Heart left ventricle (tissue), 16 donors: ENCODE measurements around the gene SLC26A8. TPM values are rescaled to one million over a fixed set of nuclear protein-coding genes. Genes with fewer than 3 reads are reported as not detected.

Experiments used
- ATAC-seq, 4 donors: fragments of 200-7000 bp; cut with Tn5 transposase; one replicate each; pipeline ENCODE4 v1.9.1; 2020 to 2022; ENCODE audit warnings: moderate library complexity in 4 of 4, mild to moderate bottlenecking in 3 of 4, moderate number of reproducible peaks in 1 of 4
- DNase-seq, 5 donors: peaks; one replicate each; pipeline ENCODE4 v3.0.0-alpha.2; 2020
- H3K27ac ChIP-seq, 12 donors: fragments of 200-600 bp; sonication (generic) in 4 of 12; one replicate each; pipeline versions ENCODE4 v1.5.0 to v1.8.0; 2016 to 2022; ENCODE audit warnings: mild to moderate bottlenecking in 2 of 12
- H3K27me3 ChIP-seq, 9 donors: fragments of 200-600 bp; sonication (generic) in 2 of 9; one replicate each; pipeline versions ENCODE4 v1.5.1 to v1.8.0; 2016 to 2022; ENCODE audit warnings: mild to moderate bottlenecking in 3 of 9
- H3K36me3 ChIP-seq, 9 donors: fragments of 200-600 bp; sonication (generic) in 2 of 9; one replicate each; pipeline versions ENCODE4 v1.5.0 to v1.8.0; 2018 to 2022; ENCODE audit warnings: mild to moderate bottlenecking in 2 of 9
- H3K4me1 ChIP-seq, 12 donors: fragments of 200-600 bp; sonication (generic) in 4 of 12; one replicate each; pipeline versions ENCODE4 v1.5.0 to v1.8.0; 2016 to 2022; ENCODE audit warnings: mild to moderate bottlenecking in 3 of 12
- H3K4me3 ChIP-seq, 12 donors: fragments of 200-600 bp; sonication (generic) in 4 of 12; one replicate each; pipeline versions ENCODE4 v1.5.0 to v1.8.0; 2017 to 2022; ENCODE audit warnings: mild to moderate bottlenecking in 9 of 12, moderate library complexity in 4 of 12
- H3K9me3 ChIP-seq, 12 donors: fragments of 200-600 bp; sonication (generic) in 4 of 12; one replicate each; pipeline versions ENCODE4 v1.5.0 to v1.8.0; 2016 to 2022; ENCODE audit warnings: mild to moderate bottlenecking in 1 of 12
- POLR2A ChIP-seq, 2 donors: fragments of 450-650 bp; IDR thresholded peaks; one replicate each; pipeline ENCODE4 v1.6.1; 2017; ENCODE audit warnings: antibody characterized with exemption in 2 of 2, mild to moderate bottlenecking in 2 of 2, moderate library complexity in 2 of 2
- WGBS, 4 donors: extraction: QIAGEN DNeasy Blood & Tissue Kit in 2 of 4; methylation state at CpG; one replicate each; pipeline versions ENCODE4 v1.1.5 to v1.1.7; 2013 to 2018; 5-methylcytosine and 5-hydroxymethylcytosine counted together
- intact Hi-C, 10 donors: fragments of 100-400 bp; cut with DNase I; formaldehyde crosslinking; loops; one replicate each; pipeline versions ENCODE4 v1.11.1 to v1.14.2; 2022
- polyA plus RNA-seq, 2 donors: library from polyadenylated mRNA; stranded (reverse); fragments of 200-250 nt; gene quantifications; one replicate each; pipeline ENCODE4 v1.2.3, GENCODE V29; 2013
- total RNA-seq, 9 donors: library from RNA; depleted of rRNA in 2 of 9; stranded (reverse); fragments of >200 nt in 2 of 9; fragmentation: NEBNext Ultra II Directional in 3 of 9; extraction: Animal tissue kit (Norgen Biotek cat#: 25700) in 3 of 9; gene quantifications; one replicate each; pipeline versions ENCODE4 v1.1.0 to v1.2.4, GENCODE V29; 2016 to 2023
- TF ChIP-seq, protein P1 (sequence below), 12 donors: fragments of 200-600 bp; sonication (generic) in 4 of 12; IDR thresholded peaks; one replicate each; pipeline versions ENCODE4 v1.5.0 to v1.8.0; 2018 to 2022; ENCODE audit warnings: antibody characterized with exemption in 12 of 12, mild to moderate bottlenecking in 5 of 12
- donor health status: ischemic (EF 13 %, LVEDD 7.1; RV severe dilation, severe dysfunction).
- donor health status: healthy with polysubstance abuse.
- donor health status: DM: no; HTN: yes; CAD: no.
- donor health status: DM: no; HTN: no; CAD: no.
- donor health status: ischemic (EF 25% LVEDD 6.9; RV normal size, moderate dysfunction).
- donor health status: ischemic (EF 25% LVEDD 5.7; RV mildly dilated, moderate dysfunction).
- donor health status: healthy.
- donor health status: DM: yes; HTN: yes; CAD: no.
- donor health status: ischemic (EF 35%, LVEDD 5.7; RV mildly dilated, moderate dysfunction).
- donor health status: nonischemic (EF 11% LVEDD 7.7; RV severe dilation, severe dysfunction).
- donor health status: DM: yes; HTN: yes; CAD: no.
- donor health status: PGD.
- donor health status: ischemic (EF 29% LVEDD 5.4; RV normal size, mild dysfunction).
- donor health status: nonischemic (EF 23%, LVEDD 6.1; RV moderate dilation, normal function).

The SLC26A8 gene
- total and polyA plus RNA-seq, 11 donors = 0.08 to 0.36 (median 0.29) TPM; not detected in 6

DNA sequence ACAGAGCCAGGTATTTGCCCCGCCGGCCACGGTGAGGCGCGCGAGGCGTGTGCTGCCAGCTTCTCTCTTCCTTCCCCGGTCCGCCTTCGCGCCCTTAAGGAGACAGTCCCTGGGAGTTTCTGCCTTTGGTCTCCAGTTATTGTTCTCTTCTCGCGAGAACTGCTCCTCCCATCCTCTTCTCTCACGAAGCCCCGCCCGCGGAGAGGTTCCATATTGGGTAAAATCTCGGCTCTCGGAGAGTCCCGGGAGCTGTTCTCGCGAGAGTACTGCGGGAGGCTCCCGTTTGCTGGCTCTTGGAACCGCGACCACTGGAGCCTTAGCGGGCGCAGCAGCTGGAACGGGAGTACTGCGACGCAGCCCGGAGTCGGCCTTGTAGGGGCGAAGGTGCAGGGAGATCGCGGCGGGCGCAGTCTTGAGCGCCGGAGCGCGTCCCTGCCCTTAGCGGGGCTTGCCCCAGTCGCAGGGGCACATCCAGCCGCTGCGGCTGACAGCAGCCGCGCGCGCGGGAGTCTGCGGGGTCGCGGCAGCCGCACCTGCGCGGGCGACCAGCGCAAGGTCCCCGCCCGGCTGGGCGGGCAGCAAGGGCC lies 3.2 kb upstream of the SLC26A8 start, which contains the start of gene MAPK14:
TSS of gene MAPK14 (plus strand) at position 308 of the 587 bp plus-strand sequence. CDS start 350 bp downstream, outside the sequence.
- DNase-seq (peak; percentile 99 to 100 (median 99)), ATAC-seq (peak; percentile 94 to 98 (median 97))
- intact Hi-C loops = loop anchor here in 9 of 10 donors (1.0 to 10.0 kb wide), 8 partner anchors 67 to 337 kb away; partner anchors contain the start of genes BRPF3 (in 8 of the 9) and SRPK1 (in 1 of the 9)
- no peaks in the 10 kb centered on the region for H3K9me3 ChIP-seq
- peaks cover 0 to 46% (median 20%) of the 10 kb centered on the region in 12 donors for H3K4me1 ChIP-seq
- no peaks in the 10 kb centered on the region for H3K36me3 ChIP-seq
- peak within 1 kb of the TSS; percentile 69 to 100 (median 92) for H3K4me3 ChIP-seq
- H3K27ac ChIP-seq = peak within 1 kb of the TSS; percentile 83 to 96 (median 92)
- peak; percentile 78 to 99 for TF ChIP-seq POLR2A (IDR thresholded peaks at IDR 0.05)
- TF ChIP-seq, protein P1, sequence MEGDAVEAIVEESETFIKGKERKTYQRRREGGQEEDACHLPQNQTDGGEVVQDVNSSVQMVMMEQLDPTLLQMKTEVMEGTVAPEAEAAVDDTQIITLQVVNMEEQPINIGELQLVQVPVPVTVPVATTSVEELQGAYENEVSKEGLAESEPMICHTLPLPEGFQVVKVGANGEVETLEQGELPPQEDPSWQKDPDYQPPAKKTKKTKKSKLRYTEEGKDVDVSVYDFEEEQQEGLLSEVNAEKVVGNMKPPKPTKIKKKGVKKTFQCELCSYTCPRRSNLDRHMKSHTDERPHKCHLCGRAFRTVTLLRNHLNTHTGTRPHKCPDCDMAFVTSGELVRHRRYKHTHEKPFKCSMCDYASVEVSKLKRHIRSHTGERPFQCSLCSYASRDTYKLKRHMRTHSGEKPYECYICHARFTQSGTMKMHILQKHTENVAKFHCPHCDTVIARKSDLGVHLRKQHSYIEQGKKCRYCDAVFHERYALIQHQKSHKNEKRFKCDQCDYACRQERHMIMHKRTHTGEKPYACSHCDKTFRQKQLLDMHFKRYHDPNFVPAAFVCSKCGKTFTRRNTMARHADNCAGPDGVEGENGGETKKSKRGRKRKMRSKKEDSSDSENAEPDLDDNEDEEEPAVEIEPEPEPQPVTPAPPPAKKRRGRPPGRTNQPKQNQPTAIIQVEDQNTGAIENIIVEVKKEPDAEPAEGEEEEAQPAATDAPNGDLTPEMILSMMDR (IDR thresholded peaks at IDR 0.05) = peak; percentile 85 to 97 (median 90)
- H3K27me3 ChIP-seq = peaks cover 4 to 16% (median 7%) of the 10 kb centered on the region in 9 donors
- WGBS, 4 donors = 0 to 1% (median 0%) methylated on average over 54 to 62 of the region's 62 CpGs

DNA sequence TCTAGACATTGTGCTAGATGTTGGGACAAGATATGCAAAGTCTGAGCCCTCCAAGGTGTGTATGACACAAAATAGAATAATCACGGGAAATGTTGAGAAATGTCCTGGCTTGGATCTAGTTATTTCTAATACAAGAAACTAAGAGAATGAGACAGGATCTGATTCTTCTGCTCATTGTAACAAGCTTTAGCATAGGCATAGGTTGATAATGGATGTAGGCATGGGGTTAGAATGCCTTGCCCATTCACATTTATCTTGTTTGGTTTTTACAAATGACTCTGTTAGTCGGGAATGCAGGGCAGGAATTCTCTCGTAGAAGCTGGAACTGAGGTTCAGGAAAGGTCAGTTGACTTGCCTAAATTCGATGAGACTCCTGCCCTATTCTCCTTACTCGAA lies 1.5 kb upstream of the SLC26A8 start:
- Histone ChIP-seq H3K9me3 (no peaks in the 10 kb centered on the region), H3K36me3 (no peaks in the 10 kb centered on the region), H3K4me3 (no peak overlapping the region), H3K4me1 (peaks cover 0 to 29% (median 13%) of the 10 kb centered on the region in 12 donors), H3K27ac (no peak overlapping the region), H3K27me3 (peaks cover 4 to 16% (median 7%) of the 10 kb centered on the region in 9 donors)
- TF ChIP-seq, protein P1 (IDR thresholded peaks at IDR 0.05) = no peak
- no peak for TF ChIP-seq POLR2A (IDR thresholded peaks at IDR 0.05)
- 41 to 52% (median 46%) methylated on average over 5 of the region's 5 CpGs for WGBS, 4 donors
- DNase-seq (no peak), ATAC-seq (no peak)
- intact Hi-C loops = loop anchor here in 9 of 10 donors (2.0 to 10.0 kb wide), 5 partner anchors 69 to 339 kb away; partner anchors contain the start of genes BRPF3 (in 7 of the 9) and SRPK1 (in 1 of the 9)

DNA sequence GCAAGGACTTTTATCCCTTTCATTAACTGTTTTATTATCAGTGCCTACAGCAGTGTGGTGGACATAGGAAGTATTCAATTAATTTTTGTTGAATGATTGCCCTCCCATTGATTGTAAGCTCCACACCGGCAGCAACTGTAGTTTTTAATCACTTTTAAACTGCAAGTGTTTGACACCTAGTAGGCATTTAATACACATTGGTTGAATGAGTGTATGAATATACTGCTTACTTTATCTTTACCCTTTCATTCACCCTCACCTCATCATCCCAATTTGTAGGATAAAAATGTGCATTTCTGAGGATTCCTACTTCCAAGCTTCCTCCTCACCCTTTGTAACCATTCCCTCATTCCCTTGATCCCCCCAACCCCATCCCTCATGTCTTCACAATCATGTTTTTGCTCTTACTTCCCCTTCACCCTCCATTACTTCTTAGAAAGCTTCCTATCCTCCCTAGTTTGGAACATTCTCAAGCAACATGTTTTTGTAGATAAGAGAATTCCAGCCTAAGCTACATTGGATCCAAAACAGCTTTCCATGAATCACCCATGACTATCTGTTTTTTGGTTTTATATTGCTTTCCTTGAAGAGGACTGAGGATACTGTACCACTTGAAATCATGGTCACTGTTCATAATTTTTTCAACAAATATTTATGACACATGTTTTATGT lies 955 bp upstream of the SLC26A8 start:
- H3K4me1 ChIP-seq = peaks cover 0 to 24% (median 10%) of the 10 kb centered on the region in 12 donors
- WGBS, 4 donors = 84 to 90% (median 88%) methylated on average over 1 of the region's 1 CpG
- ATAC-seq (no peak), DNase-seq (no peak)
- H3K27ac ChIP-seq = no peak overlapping the region
- no peaks in the 10 kb centered on the region for H3K36me3 ChIP-seq
- H3K9me3 ChIP-seq = no peaks in the 10 kb centered on the region
- H3K4me3 ChIP-seq = no peak overlapping the region
- no peak for TF ChIP-seq POLR2A (IDR thresholded peaks at IDR 0.05)
- TF ChIP-seq, protein P1 (IDR thresholded peaks at IDR 0.05) = no peak
- peaks cover 4 to 16% (median 7%) of the 10 kb centered on the region in 9 donors for H3K27me3 ChIP-seq
- intact Hi-C loops = loop anchor here in 8 of 10 donors (2.0 to 10.0 kb wide), 4 partner anchors 69 to 339 kb away; partner anchors contain the start of genes BRPF3 (in 5 of the 8) and SRPK1 (in 1 of the 8)

DNA sequence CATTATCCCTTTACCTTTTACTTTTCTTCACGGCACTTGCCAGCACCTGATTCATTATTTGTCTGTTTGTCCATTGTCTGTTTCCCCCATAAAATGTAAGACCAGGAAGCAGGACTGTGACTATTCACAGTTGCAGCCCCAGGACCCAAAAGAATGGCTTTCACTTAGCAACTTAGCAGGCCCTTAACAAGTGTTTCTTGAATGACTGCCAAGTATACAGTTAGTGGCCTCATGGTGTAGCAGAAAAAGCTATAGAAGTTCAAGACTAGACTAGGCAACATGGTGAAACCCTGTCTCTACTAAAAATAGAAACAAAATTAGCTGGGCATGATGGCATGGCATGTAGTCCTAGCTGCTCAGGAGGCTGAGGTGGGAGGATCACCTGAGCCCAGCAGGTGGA lies 4.3 kb downstream of the SLC26A8 start:
- H3K27me3 ChIP-seq = peaks cover 4 to 21% (median 7%) of the 10 kb centered on the region in 9 donors
- WGBS, 4 donors = 0 to 38% (median 19%) methylated on average over 1 of the region's 1 CpG
- no peaks in the 10 kb centered on the region for H3K36me3 ChIP-seq
- DNase-seq (no peak), ATAC-seq (no peak)
- H3K27ac ChIP-seq = no peak overlapping the region
- TF ChIP-seq, protein P1 (IDR thresholded peaks at IDR 0.05) = no peak
- TF ChIP-seq POLR2A (IDR thresholded peaks at IDR 0.05) = no peak
- no peaks in the 10 kb centered on the region for H3K9me3 ChIP-seq
- H3K4me3 ChIP-seq = no peak overlapping the region
- H3K4me1 ChIP-seq = peaks cover 0 to 18% (median 0%) of the 10 kb centered on the region in 12 donors
- intact Hi-C loops = loop anchor here in 2 of 10 donors (10.0 kb wide), 1 partner anchor 345 kb away; no protein-coding TSS in a partner anchor
